ENCODE measurements around the gene RPL35A. TPM values are rescaled to one million over a fixed set of nuclear protein-coding genes. Genes with fewer than 3 reads are reported as not detected.
"Not testable (repeated sequence)": the region's sequence is repeated elsewhere in the genome, so short reads cannot be mapped to it uniquely, and the experiment has no call there.

RPL35A gene
- total RNA-seq, 4 donors from 2014 or later = 409 to 491 (median 427) TPM

DNA sequence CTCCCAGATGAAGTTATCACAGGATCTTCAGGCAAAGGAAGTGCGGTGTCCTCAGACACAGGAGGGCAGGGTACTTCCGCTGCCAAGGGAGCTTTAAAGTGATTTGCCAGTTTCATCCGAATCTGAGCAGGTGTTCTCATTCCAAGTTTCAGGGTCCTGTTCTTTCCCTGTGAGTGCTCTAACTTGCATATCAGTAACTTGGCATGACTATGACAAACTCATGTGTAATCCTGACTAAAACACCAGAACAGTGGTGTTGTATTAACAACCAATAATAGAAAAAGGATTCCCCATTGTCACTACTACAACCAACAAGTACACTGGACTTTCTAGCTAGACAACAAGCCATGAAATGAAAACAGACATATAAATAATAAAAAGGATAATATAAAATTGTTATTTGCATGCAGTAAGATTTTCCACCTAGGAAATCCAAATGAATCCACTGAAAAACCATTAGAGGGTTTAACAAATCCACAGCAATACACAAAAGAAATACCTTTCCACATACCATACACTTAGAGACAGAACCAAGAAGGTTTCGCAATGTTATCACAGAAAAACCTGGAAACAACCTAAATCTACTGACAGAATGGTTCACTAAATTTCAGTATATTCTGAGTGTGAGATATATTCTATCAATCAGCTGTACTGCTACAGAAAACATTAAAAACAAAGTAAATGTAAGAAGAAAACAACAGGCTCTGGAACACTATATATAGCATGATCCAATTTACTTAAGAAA is 40.9 kb upstream of the RPL35A start:
- intact Hi-C loops (cut with DNase I; ENCODE audit: low total_unique reads) = no loop called here

DNA sequence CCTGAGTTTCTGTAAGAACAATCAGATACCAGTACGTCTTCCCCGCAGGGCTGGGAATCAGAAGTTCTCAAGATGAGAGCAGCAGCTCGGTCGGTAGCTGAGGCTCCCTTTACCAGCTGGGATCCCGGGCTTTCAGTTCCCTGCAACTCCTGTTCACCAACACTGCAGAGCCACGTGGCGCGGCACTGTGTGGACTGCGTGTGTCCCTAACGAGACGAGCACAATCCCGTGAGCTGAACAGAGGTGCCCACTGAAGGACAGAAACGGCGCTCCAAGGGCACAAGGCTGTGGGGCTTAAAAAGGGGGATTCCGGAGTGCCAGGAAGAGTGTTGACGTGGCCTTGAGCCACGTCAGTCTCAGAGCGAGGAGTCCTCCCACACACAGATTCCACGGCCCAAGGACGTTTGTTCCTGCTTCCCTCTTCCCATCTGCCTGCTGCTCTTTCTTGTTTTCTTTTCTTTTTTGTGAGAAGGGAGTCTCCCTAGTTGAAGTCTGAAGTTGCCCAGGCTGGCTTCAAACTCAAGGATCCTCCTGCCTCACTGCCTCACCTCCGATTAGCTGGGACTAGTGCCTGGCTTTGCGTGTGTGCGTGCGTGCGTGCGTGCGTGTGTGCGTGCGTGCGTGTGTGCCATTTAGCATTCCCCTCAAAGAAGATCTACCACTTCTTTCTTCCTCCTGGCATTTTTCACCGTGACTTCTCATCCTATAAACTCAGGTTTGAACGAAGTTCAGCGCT is 37.1 kb upstream of the RPL35A start:
- TF ChIP-seq POLR2A (IDR thresholded peaks at IDR 0.05) = no peak
- TF ChIP-seq, protein P1, sequence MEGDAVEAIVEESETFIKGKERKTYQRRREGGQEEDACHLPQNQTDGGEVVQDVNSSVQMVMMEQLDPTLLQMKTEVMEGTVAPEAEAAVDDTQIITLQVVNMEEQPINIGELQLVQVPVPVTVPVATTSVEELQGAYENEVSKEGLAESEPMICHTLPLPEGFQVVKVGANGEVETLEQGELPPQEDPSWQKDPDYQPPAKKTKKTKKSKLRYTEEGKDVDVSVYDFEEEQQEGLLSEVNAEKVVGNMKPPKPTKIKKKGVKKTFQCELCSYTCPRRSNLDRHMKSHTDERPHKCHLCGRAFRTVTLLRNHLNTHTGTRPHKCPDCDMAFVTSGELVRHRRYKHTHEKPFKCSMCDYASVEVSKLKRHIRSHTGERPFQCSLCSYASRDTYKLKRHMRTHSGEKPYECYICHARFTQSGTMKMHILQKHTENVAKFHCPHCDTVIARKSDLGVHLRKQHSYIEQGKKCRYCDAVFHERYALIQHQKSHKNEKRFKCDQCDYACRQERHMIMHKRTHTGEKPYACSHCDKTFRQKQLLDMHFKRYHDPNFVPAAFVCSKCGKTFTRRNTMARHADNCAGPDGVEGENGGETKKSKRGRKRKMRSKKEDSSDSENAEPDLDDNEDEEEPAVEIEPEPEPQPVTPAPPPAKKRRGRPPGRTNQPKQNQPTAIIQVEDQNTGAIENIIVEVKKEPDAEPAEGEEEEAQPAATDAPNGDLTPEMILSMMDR (IDR thresholded peaks at IDR 0.05 in 4 of 5, conservative IDR thresholded peaks at IDR 0.05 in 1 of 5) = no peak
- no peak overlapping the region for H3K27ac ChIP-seq
- H3K36me3 ChIP-seq = no peaks in the 10 kb centered on the region
- DNase-seq (no peak), ATAC-seq (no peak)
- intact Hi-C loops (cut with DNase I; ENCODE audit: low total_unique reads) = no loop called here
- H3K27me3 ChIP-seq = no peaks in the 10 kb centered on the region
- H3K9me3 ChIP-seq = no peaks in the 10 kb centered on the region
- H3K4me1 ChIP-seq = no peaks in the 10 kb centered on the region
- H3K4me3 ChIP-seq = no peak overlapping the region
- in situ Hi-C loops (cut with MboI; ENCODE audit: low sequenced_read_pairs in 4 of 4) = no loop called here

More for the DNA sequence above, 40.9 kb upstream of the RPL35A start:
- Histone ChIP-seq H3K36me3 (no peaks in the 10 kb centered on the region), H3K27me3 (no peaks in the 10 kb centered on the region), H3K4me3 (no peak overlapping the region), H3K9me3 (no peaks in the 10 kb centered on the region), H3K27ac (no peak overlapping the region), H3K4me1 (no peaks in the 10 kb centered on the region)
- no peak for DNase-seq
- in situ Hi-C loops (cut with MboI; ENCODE audit: low sequenced_read_pairs in 4 of 4) = no loop called here
- no peak for TF ChIP-seq POLR2A (IDR thresholded peaks at IDR 0.05)
- TF ChIP-seq, protein P1 (IDR thresholded peaks at IDR 0.05 in 4 of 5, conservative IDR thresholded peaks at IDR 0.05 in 1 of 5) = no peak
- ATAC-seq = no peak

DNA sequence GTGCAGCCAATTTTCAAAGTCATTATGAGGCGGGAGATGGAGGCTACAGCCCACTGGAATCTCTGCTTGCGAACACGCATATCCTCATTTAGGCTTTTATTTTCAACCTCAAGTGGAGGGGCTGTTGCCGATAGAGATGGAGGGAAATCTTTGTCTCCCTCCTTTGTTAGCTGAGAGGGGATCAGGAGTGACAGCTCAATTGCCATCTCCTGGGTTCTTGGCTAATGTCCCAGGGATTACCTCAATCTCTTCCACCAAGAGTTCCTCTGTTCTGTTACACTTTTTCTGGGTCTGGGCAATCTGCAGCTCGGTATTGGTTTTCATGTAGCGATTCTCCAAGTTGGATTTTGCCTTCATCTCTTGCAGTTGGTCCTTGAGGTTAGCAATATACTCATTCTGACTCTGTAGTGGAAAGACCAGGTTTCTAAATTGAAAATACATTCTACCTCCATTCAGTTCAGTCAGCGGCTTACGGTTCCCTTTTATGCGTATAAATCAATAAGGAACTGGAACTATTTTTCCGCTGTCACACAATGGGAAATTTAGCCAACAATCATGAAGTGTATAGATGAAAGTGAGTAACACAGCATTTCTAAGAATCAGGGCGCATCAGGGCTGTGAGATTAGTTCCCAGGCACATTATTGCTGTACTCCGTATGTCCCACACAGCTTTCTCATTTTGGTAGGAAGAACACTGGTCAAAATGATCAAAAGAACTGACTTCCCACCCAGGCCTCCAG is 36.2 kb upstream of the RPL35A start:
- intact Hi-C loops (cut with DNase I; ENCODE audit: low total_unique reads) (no loop called here), in situ Hi-C loops (cut with MboI; ENCODE audit: low sequenced_read_pairs in 4 of 4) (no loop called here)
- H3K4me1 ChIP-seq = no peaks in the 10 kb centered on the region
- no peaks in the 10 kb centered on the region for H3K36me3 ChIP-seq
- TF ChIP-seq, protein P1 (IDR thresholded peaks at IDR 0.05 in 4 of 5, conservative IDR thresholded peaks at IDR 0.05 in 1 of 5) = no peak
- TF ChIP-seq POLR2A (IDR thresholded peaks at IDR 0.05) = no peak
- no peaks in the 10 kb centered on the region for H3K27me3 ChIP-seq
- DNase-seq (no peak), ATAC-seq (no peak)
- H3K4me3 ChIP-seq = no peak overlapping the region
- H3K27ac ChIP-seq = no peak overlapping the region
- H3K9me3 ChIP-seq = no peaks in the 10 kb centered on the region

DNA sequence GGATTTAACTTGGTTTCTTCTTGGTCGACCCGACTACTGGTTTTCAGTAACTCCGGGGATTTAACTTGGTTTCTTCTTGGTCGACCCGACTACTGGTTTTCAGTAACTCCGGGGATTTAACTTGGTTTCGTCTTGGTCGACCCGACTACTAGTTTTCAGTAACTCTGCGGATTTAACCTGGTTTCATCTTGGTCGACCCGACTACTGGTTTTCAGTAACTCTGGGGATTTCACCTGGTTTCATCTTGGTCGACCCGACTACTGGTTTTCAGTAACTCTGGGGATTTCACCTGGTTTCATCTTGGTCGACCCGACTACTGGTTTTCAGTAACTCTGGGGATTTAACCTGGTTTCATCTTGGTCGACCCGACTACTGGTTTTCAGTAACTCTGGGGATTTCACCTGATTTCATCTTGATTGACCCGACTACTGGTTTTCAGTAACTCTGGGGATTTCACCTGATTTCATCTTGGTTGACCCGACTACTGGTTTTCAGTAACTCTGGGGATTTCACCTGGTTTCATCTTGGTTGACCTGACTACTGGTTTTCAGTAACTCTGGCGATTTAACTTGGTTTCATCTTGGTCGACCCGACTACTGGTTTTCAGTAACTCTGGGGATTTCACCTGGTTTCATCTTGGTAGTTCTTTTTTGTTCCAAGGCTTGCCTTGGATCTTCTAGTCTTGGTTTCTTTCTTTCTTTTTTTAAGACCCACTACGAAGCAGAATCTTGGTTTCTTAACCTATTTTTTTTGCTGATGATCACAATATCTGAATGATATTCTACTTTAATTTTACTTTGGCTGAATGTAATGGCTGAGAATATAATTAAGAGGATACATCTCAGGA is 28.3 kb upstream of the RPL35A start:
- in situ Hi-C loops (cut with MboI; ENCODE audit: low sequenced_read_pairs in 4 of 4); DNase-seq; ATAC-seq; H3K4me1 ChIP-seq; H3K27ac ChIP-seq; H3K9me3 ChIP-seq; H3K36me3 ChIP-seq; intact Hi-C loops (cut with DNase I; ENCODE audit: low total_unique reads); H3K4me3 ChIP-seq; H3K27me3 ChIP-seq: not testable (repeated sequence)

Data from gastrocnemius medialis (tissue), 4 donors.